Measurements from ENCODE around the gene CAMK4. TPM values are rescaled to one million over a fixed set of nuclear protein-coding genes. Genes with fewer than 3 reads are reported as not detected.
A peak's percentile ranks its signal among the peaks of the same experiment; 100 is the strongest.

CAMK4 gene
- total RNA-seq, 1 donor from 2014 or later, result 3.8 TPM

DNA sequence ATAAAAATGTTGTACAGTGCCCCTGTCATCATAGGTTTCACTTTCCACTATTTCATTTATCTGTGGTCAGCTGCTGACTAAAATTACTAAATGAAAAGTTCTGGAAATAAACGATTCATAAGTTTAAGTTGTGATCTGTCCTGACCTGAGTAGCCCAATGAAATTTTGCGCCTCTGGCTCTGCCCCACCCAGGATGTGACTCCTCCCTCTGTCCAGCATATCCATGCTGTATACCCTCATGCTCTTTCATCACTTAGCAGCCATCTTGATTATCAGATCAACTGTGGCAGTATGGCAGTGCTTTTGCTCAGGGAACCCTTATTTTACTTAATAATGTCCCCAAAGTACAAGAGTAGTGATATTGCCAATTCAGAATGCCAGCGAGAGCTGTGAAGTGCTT is 190.9 kb downstream of the CAMK4 start:
- TF ChIP-seq, protein P1, sequence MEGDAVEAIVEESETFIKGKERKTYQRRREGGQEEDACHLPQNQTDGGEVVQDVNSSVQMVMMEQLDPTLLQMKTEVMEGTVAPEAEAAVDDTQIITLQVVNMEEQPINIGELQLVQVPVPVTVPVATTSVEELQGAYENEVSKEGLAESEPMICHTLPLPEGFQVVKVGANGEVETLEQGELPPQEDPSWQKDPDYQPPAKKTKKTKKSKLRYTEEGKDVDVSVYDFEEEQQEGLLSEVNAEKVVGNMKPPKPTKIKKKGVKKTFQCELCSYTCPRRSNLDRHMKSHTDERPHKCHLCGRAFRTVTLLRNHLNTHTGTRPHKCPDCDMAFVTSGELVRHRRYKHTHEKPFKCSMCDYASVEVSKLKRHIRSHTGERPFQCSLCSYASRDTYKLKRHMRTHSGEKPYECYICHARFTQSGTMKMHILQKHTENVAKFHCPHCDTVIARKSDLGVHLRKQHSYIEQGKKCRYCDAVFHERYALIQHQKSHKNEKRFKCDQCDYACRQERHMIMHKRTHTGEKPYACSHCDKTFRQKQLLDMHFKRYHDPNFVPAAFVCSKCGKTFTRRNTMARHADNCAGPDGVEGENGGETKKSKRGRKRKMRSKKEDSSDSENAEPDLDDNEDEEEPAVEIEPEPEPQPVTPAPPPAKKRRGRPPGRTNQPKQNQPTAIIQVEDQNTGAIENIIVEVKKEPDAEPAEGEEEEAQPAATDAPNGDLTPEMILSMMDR (IDR thresholded peaks at IDR 0.05; ENCODE audit: insufficient read depth, low read depth, low read length), result no peak
- Histone ChIP-seq H3K79me2 (ENCODE audit: insufficient read depth, low read length) (no peaks in the 10 kb centered on the region), H3K4me1 (ENCODE audit: insufficient read depth, low read length) (no peaks in the 10 kb centered on the region), H2AFZ (ENCODE audit: low read depth, low read length) (no peak overlapping the region), H3K9me3 (ENCODE audit: insufficient read depth, low read depth, low read length) (no peaks in the 10 kb centered on the region), H3K36me3 (ENCODE audit: insufficient read depth, low read length) (no peaks in the 10 kb centered on the region), H3K4me2 (ENCODE audit: low read length) (no peak overlapping the region), H3K27ac (ENCODE audit: low read depth, low read length) (no peak overlapping the region), H4K20me1 (ENCODE audit: insufficient read depth, low read length) (no peaks in the 10 kb centered on the region), H3K27me3 (ENCODE audit: insufficient read depth, low read length) (no peaks in the 10 kb centered on the region), H3K9ac (ENCODE audit: low read length) (no peak overlapping the region), H3K4me3 (ENCODE audit: insufficient read depth, low read depth, low read length) (no peak overlapping the region)
- no peak overlapping the region for H3K27ac Mint-ChIP-seq (ENCODE audit: unreplicated experiment)
- peaks cover 4% of the 10 kb centered on the region for H3K9me3 Mint-ChIP-seq (ENCODE audit: unreplicated experiment)
- FAIRE-seq, result no peak
- DNase-seq (ENCODE audit: low read depth), result no peak
- H3K27me3 Mint-ChIP-seq (ENCODE audit: low read depth, unreplicated experiment), result no peaks in the 10 kb centered on the region
- H3K36me3 Mint-ChIP-seq (ENCODE audit: low read depth, unreplicated experiment), result no peaks in the 10 kb centered on the region
- no peaks in the 10 kb centered on the region for H3K4me1 Mint-ChIP-seq (ENCODE audit: low read depth, unreplicated experiment)
- no peak overlapping the region for H3K4me3 Mint-ChIP-seq (ENCODE audit: unreplicated experiment)

DNA sequence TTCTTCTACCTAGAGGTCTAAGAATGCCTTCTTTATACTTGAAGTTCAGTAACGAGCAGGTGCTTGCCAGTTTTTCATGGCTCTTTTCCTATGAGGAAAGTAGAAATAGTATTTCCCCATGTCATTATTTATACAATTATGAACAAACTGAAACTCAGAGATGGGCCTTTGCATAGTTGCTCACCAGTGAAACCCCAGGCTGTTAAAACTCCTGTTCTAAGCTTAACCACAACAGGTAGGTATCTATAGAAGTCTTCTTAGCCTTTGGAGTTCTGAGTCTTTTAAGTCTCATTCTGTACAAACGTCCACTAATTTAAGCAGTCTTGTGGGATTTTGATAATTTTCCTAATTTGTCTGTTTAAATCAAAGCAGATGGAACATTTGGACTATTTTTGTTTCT is 198.1 kb downstream of the CAMK4 start:
- Histone ChIP-seq H3K27ac (ENCODE audit: low read depth, low read length) (no peak overlapping the region), H4K20me1 (ENCODE audit: insufficient read depth, low read length) (no peaks in the 10 kb centered on the region), H2AFZ (ENCODE audit: low read depth, low read length) (no peak overlapping the region), H3K9me3 (ENCODE audit: insufficient read depth, low read depth, low read length) (no peaks in the 10 kb centered on the region), H3K4me3 (ENCODE audit: insufficient read depth, low read depth, low read length) (no peak overlapping the region), H3K4me2 (ENCODE audit: low read length) (no peak overlapping the region), H3K27me3 (ENCODE audit: insufficient read depth, low read length) (no peaks in the 10 kb centered on the region), H3K9ac (ENCODE audit: low read length) (no peak overlapping the region), H3K4me1 (ENCODE audit: insufficient read depth, low read length) (no peaks in the 10 kb centered on the region), H3K36me3 (ENCODE audit: insufficient read depth, low read length) (no peaks in the 10 kb centered on the region), H3K79me2 (ENCODE audit: insufficient read depth, low read length) (no peaks in the 10 kb centered on the region)
- Mint-ChIP-seq H3K4me3 (ENCODE audit: unreplicated experiment) (no peak overlapping the region), H3K9me3 (ENCODE audit: unreplicated experiment) (peaks cover 4% of the 10 kb centered on the region), H3K27ac (ENCODE audit: unreplicated experiment) (no peak overlapping the region), H3K27me3 (ENCODE audit: low read depth, unreplicated experiment) (no peaks in the 10 kb centered on the region), H3K36me3 (ENCODE audit: low read depth, unreplicated experiment) (no peaks in the 10 kb centered on the region), H3K4me1 (ENCODE audit: low read depth, unreplicated experiment) (no peaks in the 10 kb centered on the region)
- DNase-seq (ENCODE audit: low read depth), result no peak
- no peak for FAIRE-seq
- no peak for TF ChIP-seq EZH2 (IDR thresholded peaks at IDR 0.05; ENCODE audit: insufficient read depth, low read length)
- TF ChIP-seq, protein P1 (IDR thresholded peaks at IDR 0.05; ENCODE audit: insufficient read depth, low read depth, low read length), result no peak

- H3K4me1 Mint-ChIP-seq (ENCODE audit: low read depth, unreplicated experiment), result no peaks in the 10 kb centered on the region
- peak; percentile 13 for FAIRE-seq
Observed at GRCh38 chr5:111422747-111423720, 198.8 kb downstream of the CAMK4 start.

More at GRCh38 chr5:111422747-111423720, 198.8 kb downstream of the CAMK4 start:
- H3K27me3 Mint-ChIP-seq (ENCODE audit: low read depth, unreplicated experiment), result no peaks in the 10 kb centered on the region
- Histone ChIP-seq H3K9me3 (ENCODE audit: insufficient read depth, low read depth, low read length) (no peaks in the 10 kb centered on the region), H2AFZ (ENCODE audit: low read depth, low read length) (no peak overlapping the region), H3K9ac (ENCODE audit: low read length) (no peak overlapping the region), H3K36me3 (ENCODE audit: insufficient read depth, low read length) (no peaks in the 10 kb centered on the region), H3K4me1 (ENCODE audit: insufficient read depth, low read length) (no peaks in the 10 kb centered on the region), H3K27me3 (ENCODE audit: insufficient read depth, low read length) (no peaks in the 10 kb centered on the region), H3K4me2 (ENCODE audit: low read length) (no peak overlapping the region), H4K20me1 (ENCODE audit: insufficient read depth, low read length) (no peaks in the 10 kb centered on the region), H3K79me2 (ENCODE audit: insufficient read depth, low read length) (no peaks in the 10 kb centered on the region), H3K4me3 (ENCODE audit: insufficient read depth, low read depth, low read length) (no peak overlapping the region), H3K27ac (ENCODE audit: low read depth, low read length) (no peak overlapping the region)
- DNase-seq (ENCODE audit: low read depth), result no peak
- no peaks in the 10 kb centered on the region for H3K36me3 Mint-ChIP-seq (ENCODE audit: low read depth, unreplicated experiment)
- H3K27ac Mint-ChIP-seq (ENCODE audit: unreplicated experiment), result no peak overlapping the region
- H3K9me3 Mint-ChIP-seq (ENCODE audit: unreplicated experiment), result peaks cover 1% of the 10 kb centered on the region
- H3K4me3 Mint-ChIP-seq (ENCODE audit: unreplicated experiment), result no peak overlapping the region
- TF ChIP-seq, protein P1 (IDR thresholded peaks at IDR 0.05; ENCODE audit: insufficient read depth, low read depth, low read length), result no peak
